Eye (tissue), 1 donor: Measurements from ENCODE around the gene CD180.

Experiments
- DNase-seq: peaks from one replicate; pipeline ENCODE4 v3.0.0-alpha.2; 2015

Gene CD180

DNA sequence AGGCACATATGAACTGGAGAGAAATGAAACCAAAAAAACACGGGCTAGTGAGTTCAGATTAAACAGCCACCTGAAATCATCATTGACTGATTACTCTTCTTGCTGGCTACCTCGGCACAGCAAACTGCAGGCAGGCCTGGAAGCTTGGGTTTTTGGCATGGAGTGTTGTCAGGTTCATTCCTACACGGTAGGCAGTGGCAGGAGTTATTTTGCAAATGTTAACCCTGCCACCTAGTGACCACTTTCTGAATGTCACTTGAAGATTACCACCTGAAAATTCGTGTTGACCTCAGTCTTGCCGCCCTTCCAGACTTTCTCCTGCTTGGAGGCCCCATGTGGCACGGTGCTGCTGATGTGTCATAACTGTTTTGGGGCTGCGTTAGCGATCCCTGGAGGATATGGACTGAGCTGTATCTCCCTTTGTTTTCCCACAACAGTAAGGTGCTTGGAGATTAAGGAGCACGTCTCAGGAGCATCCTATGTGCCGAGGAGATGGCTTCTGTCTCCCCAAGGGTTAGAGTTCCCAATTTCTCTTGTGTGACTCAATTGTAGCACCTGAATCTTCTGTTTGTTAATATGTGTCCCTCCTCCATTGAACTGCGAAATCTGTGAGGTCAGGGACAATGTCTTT is 12.7 kb upstream of the CD180 start:
- peak; percentile 90 for DNase-seq

DNA sequence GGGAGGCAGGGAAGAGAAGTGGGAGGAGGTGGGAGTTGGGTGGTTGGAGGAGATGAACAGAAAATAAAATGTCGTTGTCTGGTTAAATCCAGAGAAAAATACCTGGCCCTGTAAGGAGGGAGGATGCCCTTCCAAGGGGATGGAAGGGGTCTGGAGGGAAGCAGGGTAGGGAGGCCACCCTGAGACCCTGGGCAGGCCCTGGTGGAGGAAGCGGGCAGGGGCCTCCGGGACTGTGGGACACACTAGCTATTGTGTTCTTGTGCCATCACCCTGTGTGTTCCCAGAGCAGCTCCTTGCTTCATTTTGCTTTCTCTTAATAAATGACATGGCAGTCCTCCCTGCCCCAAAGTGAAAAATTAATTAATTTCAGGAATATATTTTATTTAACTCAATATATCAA is 11.8 kb upstream of the CD180 start:
- no peak for DNase-seq

DNA sequence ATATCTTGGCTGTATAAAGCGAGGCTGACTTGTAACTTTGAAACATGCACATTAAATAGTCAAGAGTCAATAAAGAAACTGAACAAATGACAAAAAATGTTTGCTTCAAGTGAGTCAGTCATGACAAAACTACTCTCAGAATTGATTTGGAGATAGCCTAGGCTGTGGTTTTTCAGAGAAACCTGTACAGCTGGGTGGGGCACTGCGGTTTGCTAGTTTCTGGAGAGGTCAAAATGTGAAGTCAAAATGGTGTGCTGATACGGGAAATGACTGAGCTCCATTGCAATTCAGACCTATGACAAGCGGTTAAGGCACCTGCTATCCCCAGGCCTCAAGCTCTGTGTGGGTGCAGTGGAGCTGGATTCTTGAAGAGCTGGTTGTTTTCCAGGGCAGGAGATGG is 10.3 kb upstream of the CD180 start:
- DNase-seq: no peak

DNA sequence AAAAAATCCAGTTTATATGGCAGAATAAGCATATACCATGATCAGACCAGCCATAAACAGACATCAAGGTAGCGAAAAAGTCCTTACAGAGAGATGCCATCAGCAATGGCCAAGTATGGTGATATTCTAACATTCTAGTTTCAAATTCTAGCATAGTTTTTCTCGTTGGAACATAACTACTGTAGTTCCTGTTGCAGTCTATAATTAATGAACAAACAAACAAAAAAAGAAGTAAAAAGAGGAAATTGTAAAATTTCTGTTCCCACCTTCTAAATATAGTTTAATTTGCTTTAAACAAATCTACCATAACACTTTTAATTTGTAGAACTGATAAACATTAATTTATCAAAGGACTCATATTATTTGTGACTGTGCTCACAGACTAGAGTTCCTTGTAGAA is 9.9 kb upstream of the CD180 start:
- DNase-seq: no peak

DNA sequence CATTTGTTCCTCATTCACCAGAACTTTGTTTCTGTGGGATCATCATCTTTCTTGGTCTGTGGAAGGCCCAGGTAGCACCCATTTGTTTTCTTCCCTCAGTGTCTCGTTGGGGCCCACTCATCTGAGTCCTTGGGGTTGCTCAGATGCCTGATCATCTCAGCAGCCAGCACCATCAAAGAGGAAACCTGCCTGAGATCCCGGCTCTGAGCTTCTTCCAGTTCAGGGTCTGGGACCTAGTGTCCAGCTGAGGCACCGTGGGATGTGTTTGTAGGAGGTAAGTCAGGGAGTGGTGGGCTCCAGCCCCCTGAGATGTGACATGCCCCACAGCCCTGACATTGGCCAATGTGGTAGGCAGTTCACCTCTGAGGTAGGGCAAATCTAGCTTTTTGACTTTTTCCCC is 9.4 kb upstream of the CD180 start:
- no peak for DNase-seq

DNA sequence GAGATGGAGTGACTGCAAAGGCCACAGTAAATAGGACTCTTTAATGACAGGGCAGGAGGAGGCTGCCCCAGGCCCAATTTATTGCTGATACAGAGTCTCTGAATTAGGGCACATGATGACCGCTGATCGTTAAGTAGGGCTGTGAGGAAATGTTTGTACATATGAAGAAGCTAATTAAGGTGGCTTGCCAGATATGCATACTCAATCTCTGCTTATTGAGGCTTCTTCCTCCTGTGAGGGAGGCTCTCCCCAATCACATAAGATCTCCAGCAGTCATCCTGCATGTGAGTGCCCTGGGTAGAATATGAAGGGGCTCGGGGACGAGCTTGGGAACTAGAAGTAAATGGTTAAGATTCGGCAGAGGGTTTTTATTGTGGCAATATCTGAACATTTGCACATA is 8.2 kb upstream of the CD180 start:
- no peak for DNase-seq

DNA sequence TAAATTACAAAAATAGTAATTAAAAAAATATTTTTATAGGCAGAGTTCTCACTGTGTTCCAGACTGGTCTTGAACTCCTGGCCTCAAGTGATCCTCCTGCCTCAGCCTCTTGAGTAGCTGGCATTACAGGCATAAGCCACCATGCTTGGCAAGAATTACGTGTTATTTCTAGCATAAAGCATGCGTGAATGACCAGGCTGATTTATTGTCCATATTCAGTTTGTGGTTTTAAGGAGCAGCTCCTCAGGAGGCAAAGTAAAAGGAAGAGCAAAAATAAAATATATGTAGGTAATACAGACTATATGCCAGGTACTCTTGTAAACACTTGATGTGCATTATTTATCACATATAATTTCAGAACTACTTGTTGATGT is 7.1 kb upstream of the CD180 start:
- no peak for DNase-seq

DNA sequence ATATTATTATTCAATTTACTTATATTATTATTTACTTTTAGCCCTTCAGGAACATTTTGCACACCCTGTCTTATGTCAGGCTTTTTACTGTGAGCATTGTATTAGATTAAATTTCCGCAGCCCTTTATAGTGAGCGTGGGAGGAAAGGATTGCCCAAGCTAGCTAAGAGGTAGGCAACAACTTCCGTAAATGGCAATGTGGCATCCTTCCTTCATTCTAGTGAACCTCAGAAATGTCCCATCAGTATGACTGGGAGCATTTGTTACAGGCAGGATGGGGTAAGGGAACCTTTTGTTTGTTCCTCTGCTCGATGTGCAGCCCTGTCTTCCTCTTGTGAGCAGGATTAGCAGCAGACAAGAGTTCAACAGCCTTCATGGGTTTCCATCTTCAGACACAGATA is 6.2 kb upstream of the CD180 start:
- DNase-seq: no peak

DNA sequence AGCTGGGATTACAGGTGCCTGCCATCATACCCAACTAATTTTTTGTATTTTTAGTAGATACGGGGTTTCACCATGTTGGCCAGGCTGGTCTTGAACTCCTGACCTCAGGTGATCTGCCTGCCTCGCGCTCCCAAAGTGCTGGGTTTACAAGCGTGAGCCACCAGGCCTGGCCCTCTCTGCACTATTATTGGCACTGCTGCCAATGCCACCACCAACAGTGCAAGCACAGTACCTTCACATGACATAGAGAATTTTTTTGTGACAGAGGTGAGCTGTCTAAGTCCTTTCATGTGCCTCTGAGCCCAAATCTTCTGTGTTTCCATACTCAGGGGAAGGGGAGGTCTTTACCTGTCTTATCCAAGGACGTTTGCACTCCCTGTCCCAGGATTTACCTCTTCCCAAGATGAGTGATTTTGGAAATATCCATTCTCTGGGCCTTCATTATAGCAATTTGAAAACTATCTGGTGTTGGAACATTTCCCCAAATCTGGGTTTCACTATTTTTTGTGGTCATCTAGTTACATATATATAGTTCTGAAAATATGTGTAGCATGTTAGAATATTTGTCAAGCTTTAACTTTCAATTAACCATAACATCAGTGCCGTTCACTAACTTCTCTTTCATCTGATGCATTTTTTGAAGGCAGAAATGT is 5.4 kb upstream of the CD180 start:
- no peak for DNase-seq

DNA sequence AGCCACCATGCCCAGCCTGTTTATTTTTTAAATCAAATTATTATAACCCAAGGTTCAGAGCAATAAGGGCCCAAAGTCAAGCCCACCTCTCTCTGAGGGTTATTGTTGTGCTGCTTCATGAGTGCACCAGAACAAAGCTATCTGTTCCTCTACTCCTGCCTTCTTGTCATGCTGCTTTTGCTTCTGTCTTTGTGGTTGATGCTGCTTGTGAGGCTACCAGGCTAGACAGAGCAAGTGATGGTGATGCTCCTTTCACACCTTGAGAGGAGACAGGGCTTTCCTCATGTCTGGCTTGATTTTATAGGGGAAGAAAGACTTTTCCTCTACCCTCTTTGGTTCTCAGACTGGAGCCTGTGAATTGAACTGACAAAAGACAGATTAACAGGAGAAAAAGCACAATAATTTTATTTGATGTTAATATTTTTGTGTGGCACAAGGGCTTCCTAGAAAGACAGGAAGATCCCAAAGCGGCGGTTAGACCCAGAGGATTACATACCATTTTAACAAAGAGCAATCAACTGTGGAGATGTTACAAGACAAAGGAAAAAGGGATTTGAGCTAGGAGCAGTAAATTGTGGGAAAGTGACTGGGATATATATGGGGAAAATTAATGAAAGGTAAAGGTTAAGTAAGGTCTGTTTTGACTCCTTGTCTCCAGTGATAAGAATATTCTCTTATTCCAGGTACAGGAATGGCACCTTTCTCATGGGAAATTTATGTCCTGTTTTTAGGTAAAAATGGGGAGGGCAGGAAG is 4.4 kb upstream of the CD180 start:
- no peak for DNase-seq

DNA sequence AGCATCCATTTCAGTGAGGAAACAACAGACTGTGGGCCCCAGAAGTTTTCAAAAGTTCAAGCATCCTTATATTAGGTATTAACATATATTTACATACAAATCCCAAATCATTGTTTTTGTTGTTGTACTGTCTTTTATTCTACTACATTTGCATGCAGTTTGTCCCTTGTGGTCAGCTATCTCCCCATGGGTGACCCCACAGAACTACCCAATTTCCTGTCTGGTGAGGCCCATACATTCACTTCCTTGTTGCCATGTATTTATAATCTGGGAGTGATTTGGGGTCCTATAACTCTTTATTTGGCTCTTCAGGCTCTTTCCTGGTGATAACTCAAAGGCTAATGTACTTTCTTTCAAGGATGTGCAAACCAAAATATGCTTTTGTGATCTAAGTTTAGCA is 3.3 kb upstream of the CD180 start:
- DNase-seq: no peak

DNA sequence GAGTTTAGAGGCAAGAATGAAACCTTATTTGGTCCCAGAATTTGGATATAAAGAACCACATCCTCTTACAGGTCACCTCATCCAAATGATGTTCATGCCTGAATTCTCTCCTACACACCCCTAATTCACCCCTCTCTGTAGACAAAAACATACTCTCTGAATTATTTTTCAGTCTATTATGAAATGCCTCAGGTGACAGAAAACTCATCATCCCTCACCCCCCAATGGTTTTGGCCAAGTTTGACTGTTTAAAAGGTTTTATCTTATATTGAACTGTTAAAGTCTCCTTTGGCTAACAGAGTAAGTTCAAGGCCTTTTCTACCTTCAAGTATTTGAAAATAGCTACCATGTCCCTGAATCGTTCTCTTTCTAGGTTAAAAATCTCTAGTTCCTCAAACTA is 2.3 kb upstream of the CD180 start:
- no peak for DNase-seq

DNA sequence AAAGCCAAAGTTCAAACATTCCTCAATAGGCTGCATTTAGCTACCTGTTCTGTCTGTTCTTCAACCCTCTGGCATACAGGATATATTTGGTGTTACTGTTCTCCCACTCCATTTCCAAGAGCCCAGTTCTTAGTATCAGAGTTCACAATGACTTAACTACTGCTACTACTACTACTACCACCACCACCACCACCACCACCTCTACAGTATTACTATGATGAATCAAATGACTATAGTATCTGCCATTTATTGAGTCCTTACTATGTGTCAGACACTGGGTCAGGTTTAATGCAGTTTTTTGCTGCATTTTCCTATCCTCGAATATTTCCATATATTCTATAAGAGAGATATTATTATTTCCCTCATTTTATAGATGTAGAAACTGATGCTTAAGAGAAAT is 937 bp upstream of the CD180 start:
- DNase-seq: no peak

DNA sequence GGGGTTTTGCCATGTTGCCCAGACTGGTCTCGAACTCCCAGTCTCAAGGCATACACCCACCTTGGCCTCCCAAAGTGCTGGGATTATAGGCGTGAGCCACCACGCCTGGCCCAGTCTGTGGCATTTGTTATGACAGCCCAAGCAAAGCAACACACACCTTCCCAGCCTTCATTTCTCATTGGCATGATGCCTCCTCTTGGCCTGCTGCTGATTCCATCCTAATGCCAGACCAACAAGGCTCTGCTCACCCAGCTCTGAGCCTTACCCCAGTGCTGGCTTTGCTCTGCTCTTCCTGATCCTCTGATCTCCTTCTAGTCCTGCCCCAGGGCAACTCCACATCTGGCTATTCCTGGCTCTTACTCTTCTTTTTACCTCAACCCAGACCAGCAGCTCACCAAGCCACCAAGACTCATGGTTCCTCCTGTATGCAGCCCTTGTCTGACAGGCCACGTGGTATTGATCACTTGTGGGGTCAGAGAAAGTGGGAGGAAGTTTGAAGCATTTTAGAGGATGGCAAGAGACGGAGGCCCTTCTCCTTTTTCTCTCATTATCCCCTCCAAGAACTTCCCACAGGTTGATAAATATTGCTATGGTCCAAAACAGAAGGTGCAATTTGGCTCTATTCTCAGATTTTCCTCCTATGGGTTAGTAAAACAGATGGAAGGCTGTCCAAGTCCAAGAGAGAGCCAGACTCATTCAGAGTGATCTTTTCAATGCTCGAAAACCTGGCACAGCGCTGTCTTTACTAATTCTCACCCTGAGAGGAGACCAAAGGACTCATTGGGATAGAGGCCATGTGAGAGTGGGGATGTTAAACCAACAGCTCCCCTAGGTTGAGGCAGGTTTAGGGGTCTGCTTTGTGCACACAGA is 958 bp downstream of the CD180 start:
- DNase-seq: no peak

DNA sequence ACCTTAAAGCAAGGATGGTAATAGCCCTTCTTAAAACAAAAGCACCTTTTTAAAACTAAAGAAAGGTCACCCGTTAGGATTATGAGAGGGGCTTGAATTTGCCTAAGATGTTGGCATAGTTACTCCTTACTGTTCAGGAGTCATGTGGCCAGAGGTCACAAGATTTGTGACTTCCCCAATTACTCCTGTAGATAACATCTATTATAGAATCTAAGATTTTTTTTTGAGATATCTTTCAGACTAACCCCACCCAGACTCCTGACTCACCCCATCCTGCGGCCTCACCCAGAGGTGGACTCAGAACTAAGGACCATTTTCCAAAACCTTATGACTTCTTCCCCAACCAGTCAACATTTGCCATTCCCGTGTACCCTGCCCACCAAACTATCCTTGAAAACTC is 2.4 kb downstream of the CD180 start:
- DNase-seq: no peak

DNA sequence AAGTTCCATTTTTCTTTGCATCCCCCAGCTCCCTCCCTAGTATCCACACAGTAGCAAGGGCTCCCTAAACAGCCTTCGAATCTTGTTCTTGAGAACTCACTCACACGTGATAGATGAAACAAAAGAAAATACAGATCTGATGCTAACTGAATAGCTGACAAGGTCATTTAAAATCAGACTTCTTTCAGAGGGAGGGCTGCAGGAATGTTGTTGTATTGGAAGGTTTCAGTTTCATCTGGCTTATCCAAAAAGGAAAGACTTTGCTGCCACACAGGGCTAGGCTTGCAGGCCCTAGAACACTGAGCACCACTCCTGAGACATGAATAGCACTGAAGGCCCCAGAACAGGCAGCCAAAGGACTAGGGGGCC is 3.2 kb downstream of the CD180 start:
- peak; percentile 50 for DNase-seq

DNA sequence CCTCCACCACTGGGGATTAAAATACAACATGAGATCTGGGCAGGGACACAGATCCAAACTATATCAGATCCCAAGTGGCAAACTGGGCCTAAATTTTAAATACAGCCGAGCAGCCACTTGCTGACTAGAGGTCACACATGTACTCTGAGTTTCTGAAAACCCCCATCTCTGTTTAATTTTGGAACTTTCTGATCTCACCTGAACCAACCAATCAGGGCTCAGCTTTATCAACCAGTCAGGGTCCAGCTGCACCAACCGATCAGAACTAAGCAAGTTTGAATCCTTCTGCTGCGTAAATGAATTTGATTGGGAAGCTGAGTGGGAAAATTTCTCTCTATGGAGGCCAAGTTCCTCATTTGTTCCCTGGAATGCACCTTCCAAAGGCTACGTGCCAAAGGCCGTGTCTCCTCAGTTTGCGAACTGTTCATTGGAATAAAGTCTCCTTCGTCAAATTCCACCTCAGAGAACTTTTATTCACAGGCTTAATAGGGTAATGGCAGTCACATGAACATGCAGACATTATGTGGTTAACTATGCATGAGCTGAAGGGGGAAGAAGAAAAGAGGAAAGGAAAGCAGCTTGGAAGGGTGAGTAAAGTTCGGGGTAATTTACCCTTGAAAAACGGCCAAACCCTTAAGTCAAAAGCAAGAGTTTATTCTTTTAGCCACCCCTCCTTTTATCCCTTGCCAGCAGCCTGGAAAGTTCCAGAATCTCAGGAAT is 3.7 kb downstream of the CD180 start:
- DNase-seq: peak; percentile 30

DNA sequence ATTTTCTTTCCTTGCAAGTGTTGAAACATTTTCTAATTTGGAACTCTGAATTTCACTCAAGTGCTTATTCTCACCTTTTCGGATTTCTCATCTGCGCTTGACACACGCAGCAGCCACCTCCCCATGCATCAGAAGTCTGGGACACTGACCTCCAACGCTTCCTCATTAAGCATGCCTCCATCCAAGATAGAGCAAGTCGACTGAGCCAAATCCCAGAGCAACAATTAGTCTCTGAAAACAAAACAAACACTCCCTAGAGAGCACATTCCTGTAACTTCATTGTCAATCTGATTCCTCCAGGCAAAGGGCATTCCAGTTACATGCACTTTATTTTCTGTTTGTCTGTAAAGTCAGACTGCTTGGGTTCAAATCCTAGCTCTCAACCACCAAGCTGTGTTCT is 5.7 kb downstream of the CD180 start:
- peak; percentile 31 for DNase-seq

DNA sequence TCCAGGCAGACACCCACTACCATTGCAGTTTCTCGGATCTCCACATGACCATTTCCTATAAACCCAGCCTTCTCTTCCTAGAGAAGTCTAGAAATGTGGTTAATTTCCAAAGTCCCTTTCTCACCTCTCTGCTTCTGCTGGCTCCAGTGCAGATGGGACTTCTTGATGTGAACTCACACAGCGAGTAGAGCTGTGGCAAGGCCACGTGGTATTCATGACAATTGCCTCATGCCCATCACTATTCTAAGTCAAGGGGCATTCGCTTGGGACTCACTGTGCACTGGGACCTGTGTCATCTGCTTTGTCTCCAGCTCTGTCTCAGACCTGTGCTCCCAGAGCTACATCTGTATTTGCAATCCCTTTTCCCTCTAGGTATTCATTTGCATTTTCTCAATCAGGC is 6.2 kb downstream of the CD180 start:
- no peak for DNase-seq

DNA sequence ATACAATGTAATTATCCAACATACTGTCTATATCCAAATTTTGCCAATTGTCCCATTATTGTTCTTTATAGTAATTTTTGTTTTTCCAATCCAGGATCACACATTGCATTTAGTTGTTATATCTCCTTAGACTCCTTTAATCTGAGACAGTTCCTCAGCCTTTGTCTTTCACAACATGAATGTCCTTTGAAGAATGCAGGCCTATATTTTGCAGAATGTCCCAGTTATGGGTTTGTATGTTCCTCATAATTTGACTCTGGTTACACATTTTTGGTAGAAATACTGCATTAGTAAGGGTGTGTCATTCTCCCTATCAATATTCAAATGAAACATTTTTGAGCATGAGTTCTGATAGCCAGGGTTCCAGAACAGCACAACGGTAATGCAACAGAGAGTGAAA is 6.7 kb downstream of the CD180 start:
- no peak for DNase-seq

DNA sequence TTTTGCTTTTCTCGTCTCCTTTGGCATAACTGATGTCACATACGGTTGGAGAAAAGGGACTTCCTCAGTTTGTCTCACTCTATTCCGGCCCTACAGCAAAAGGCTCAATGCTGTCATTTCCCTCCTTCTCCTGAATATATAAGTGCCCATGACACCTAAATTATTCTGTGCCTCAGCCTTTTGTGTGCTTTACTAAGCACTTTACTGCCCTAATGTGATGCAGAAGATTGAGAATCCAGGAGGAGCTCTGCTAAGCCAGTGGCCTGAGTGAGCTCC is 7.6 kb downstream of the CD180 start:
- no peak for DNase-seq

DNA sequence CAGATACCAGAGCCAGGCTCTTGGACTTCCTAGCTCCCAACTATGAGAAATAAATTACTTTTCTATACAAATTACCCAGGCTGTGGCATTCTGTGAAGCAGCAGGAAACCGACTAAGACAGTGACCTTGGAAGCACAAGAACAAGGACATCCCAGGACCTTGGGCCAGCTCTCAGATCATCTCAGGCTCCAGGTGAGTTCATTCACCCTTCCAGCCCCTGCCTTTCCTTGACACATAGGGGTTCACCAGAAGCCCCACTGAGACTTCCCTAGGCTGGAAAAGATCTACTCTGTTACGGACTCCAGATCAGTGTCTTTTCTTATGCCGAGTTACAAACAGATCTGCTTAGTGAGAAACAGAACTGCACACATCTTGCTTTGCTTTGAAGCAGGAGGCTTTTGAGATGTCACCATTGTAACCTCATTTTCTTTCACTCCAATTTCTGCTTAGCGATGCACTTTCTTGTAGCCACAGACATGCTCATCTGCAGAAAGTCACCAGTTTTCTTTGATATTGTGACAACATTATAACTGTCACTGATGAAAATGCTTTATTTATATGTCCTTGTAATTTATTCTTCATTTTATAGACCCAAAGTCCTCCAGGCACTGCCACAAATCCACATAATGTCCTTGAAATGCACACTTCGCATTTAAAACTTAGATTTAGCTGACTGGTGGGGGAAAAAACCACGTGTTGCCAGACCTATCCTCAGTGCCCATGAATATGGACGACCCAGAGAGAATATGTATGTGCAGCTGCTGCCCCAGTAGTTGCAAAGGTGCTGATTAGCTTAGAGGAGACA is 8.1 kb downstream of the CD180 start:
- no peak for DNase-seq
